GM18858 (cell line): Measurements from ENCODE around the gene DUSP16.

Experiments used
- ATAC-seq: cut with Tn5 transposase; IDR thresholded peaks from one replicate; pipeline ENCODE4 v1.9.1; 2021; ENCODE audit not compliant: unreplicated experiment

DUSP16 gene

GRCh38 chr12:12445165-12445881 lies 117.3 kb downstream of the DUSP16 start:
- ATAC-seq, result no peak

GRCh38 chr12:12443431-12443878 lies 119.2 kb downstream of the DUSP16 start:
- no peak for ATAC-seq

GRCh38 chr12:12442548-12443071 lies 120.1 kb downstream of the DUSP16 start:
- peak; percentile 3 for ATAC-seq

- ATAC-seq, result peak; percentile 44
Measured at GRCh38 chr12:12441843-12442461, 120.7 kb downstream of the DUSP16 start.

GRCh38 chr12:12441429-12441807 lies 121.2 kb downstream of the DUSP16 start:
- no peak for ATAC-seq

- no peak for ATAC-seq
Measured at GRCh38 chr12:12440784-12441428, 121.8 kb downstream of the DUSP16 start.

GRCh38 chr12:12439636-12440035 lies 123.0 kb downstream of the DUSP16 start:
- ATAC-seq, result no peak

- no peak for ATAC-seq
Measured at GRCh38 chr12:12436831-12437345, 125.8 kb downstream of the DUSP16 start.

GRCh38 chr12:12433203-12433731 lies 129.4 kb downstream of the DUSP16 start:
- ATAC-seq, result no peak

- no peak for ATAC-seq
Measured at GRCh38 chr12:12432364-12432763, 130.3 kb downstream of the DUSP16 start.

- no peak for ATAC-seq
Measured at GRCh38 chr12:12428961-12429657, 133.6 kb downstream of the DUSP16 start.

- ATAC-seq, result no peak
Measured at GRCh38 chr12:12428047-12428446, 134.6 kb downstream of the DUSP16 start.

- no peak for ATAC-seq
Measured at GRCh38 chr12:12427568-12427967, 135.1 kb downstream of the DUSP16 start.

- no peak for ATAC-seq
Measured at GRCh38 chr12:12425616-12426015, 137.0 kb downstream of the DUSP16 start.

GRCh38 chr12:12425001-12425400 lies 137.7 kb downstream of the DUSP16 start:
- ATAC-seq, result no peak
